HepG2 (cell line): ENCODE data around the gene ZSWIM9. TPM values are rescaled to one million over a fixed set of nuclear protein-coding genes. Genes with fewer than 3 reads are reported as not detected.

Source experiments
- ATF7-NPFF ChIP-seq: sonication (generic); formaldehyde crosslinking; IDR thresholded peaks from 2 replicates; pipeline ENCODE4 v1.8.1; 2023; ENCODE audit warnings: mild to moderate bottlenecking, low read depth, missing genetic modification reagents, moderate library complexity
- CCDC6 ChIP-seq: sonication (generic); formaldehyde crosslinking; IDR thresholded peaks from 2 replicates; pipeline ENCODE4 v1.8.1; 2022; ENCODE audit warnings: mild to moderate bottlenecking, missing genetic modification reagents, moderate library complexity
- HOXD1 ChIP-seq: sonication (generic); formaldehyde crosslinking; IDR thresholded peaks from 2 replicates; pipeline ENCODE4 v1.5.0; 2020; ENCODE audit warnings: missing genetic modification reagents
- KDM5B ChIP-seq: sonication (generic); formaldehyde crosslinking; IDR thresholded peaks from 2 replicates; pipeline ENCODE4 v1.4.0; 2020; ENCODE audit warnings: missing genetic modification reagents, mild to moderate bottlenecking, borderline replicate concordance
- MED13 ChIP-seq: sonication (generic); formaldehyde crosslinking; IDR thresholded peaks from 2 replicates; pipeline ENCODE4 v1.5.0; 2020; ENCODE audit warnings: missing genetic modification reagents
- MIER2 ChIP-seq: IDR thresholded peaks from 2 replicates; pipeline ENCODE4 v1.6.1; 2016; ENCODE audit warnings: missing biosample characterization, missing genetic modification reagents
- MXI1 ChIP-seq: IDR thresholded peaks from 3 replicates; pipeline ENCODE4 v1.6.1; 2012; ENCODE audit warnings: low read depth, low read length, inconsistent platforms, borderline replicate concordance
- NR3C1 ChIP-seq: sonication (generic); formaldehyde crosslinking; IDR thresholded peaks from 2 replicates; pipeline ENCODE4 v1.4.0; 2020; ENCODE audit warnings: missing genetic modification reagents
- PHB2 ChIP-seq: fragments of 450-650 bp; IDR thresholded peaks from 2 replicates; pipeline ENCODE4 v1.6.1; 2018; ENCODE audit not compliant: partially characterized antibody
- PHF20 ChIP-seq: sonication (generic); formaldehyde crosslinking; IDR thresholded peaks from 2 replicates; pipeline ENCODE4 v1.5.0; 2020; ENCODE audit warnings: mild to moderate bottlenecking, missing genetic modification reagents
- PHF5A ChIP-seq: IDR thresholded peaks from one replicate; pipeline ENCODE4 v1.6.1; 2018; ENCODE audit warnings: low read depth, missing genetic modification reagents; ENCODE audit not compliant: unreplicated experiment
- PLRG1 ChIP-seq: fragments of 450-650 bp; conservative IDR thresholded peaks from 2 replicates; pipeline ENCODE4 v1.6.1; 2016
- REPIN1 ChIP-seq: sonication (generic); formaldehyde crosslinking; IDR thresholded peaks from 2 replicates; pipeline ENCODE4 v1.8.0; 2022; ENCODE audit warnings: missing genetic modification reagents, low read depth, mild to moderate bottlenecking, borderline replicate concordance
- SRF ChIP-seq: IDR thresholded peaks from 2 replicates; pipeline ENCODE4 v1.6.1; 2011; ENCODE audit warnings: mild to moderate bottlenecking, low read depth, low read length, moderate library complexity
- TBP ChIP-seq: sonication (generic); formaldehyde crosslinking; IDR thresholded peaks from 2 replicates; pipeline ENCODE4 v1.5.0; 2020; ENCODE audit warnings: missing genetic modification reagents
- TCF7L2 ChIP-seq: IDR thresholded peaks from 2 replicates; pipeline ENCODE4 v1.6.1; 2011; ENCODE audit warnings: mild to moderate bottlenecking, low read depth, low read length, moderate library complexity
- TSC22D2 ChIP-seq: sonication (generic); formaldehyde crosslinking; IDR thresholded peaks from 2 replicates; pipeline ENCODE4 v1.5.1; 2020; ENCODE audit warnings: missing genetic modification reagents, mild to moderate bottlenecking, borderline replicate concordance
- ZFP36L2 ChIP-seq: sonication (generic); formaldehyde crosslinking; IDR thresholded peaks from 2 replicates; pipeline ENCODE4 v1.4.0; 2020; ENCODE audit warnings: missing genetic modification reagents
- ZNF34 ChIP-seq: sonication (generic); formaldehyde crosslinking; IDR thresholded peaks from 2 replicates; pipeline ENCODE4 v1.4.0; 2020; ENCODE audit warnings: mild to moderate bottlenecking, missing genetic modification reagents, borderline replicate concordance
- ZNF605 ChIP-seq: sonication (generic); formaldehyde crosslinking; IDR thresholded peaks from 2 replicates; pipeline ENCODE4 v1.8.0; 2022; ENCODE audit warnings: mild to moderate bottlenecking, missing genetic modification reagents
- ZNF629 ChIP-seq: sonication (generic); formaldehyde crosslinking; conservative IDR thresholded peaks from 2 replicates; pipeline ENCODE4 v1.5.0; 2020; ENCODE audit warnings: missing genetic modification reagents
- ZNF782 ChIP-seq: sonication (generic); formaldehyde crosslinking; IDR thresholded peaks from 2 replicates; pipeline ENCODE4 v1.4.0; 2020; ENCODE audit warnings: missing genetic modification reagents, mild to moderate bottlenecking, borderline replicate concordance
- polyA plus RNA-seq, 8 experiments: library from polyadenylated mRNA; depleted of rRNA in 3 of 8; stranded (reverse) in 7 of 8; unstranded in 1 of 8; fragments of >200 nt; fragmentation: Illumina TruSeq in 4 of 8; extraction: Trizol in 4 of 8; gene quantifications; 2 replicates each; pipeline versions ENCODE4 v1.2.1 to v1.2.3, GENCODE V29; 2011 to 2016; ENCODE audit warnings: low read depth in 4 of 8, missing spikeins in 1 of 8, mixed read lengths in 1 of 8; ENCODE audit not compliant: insufficient read depth in 1 of 8
- total RNA-seq, 5 experiments: library from RNA; depleted of rRNA; stranded (reverse); fragments of >200 nt; fragmentation: Illumina TruSeq; extraction: Trizol; gene quantifications; 2 replicates each; pipeline ENCODE4 v1.2.3, GENCODE V29; 2016; ENCODE audit warnings: low read depth in 1 of 5
- TF ChIP-seq, protein P1 (sequence below): sonication (generic); formaldehyde crosslinking; IDR thresholded peaks from 2 replicates; pipeline ENCODE4 v1.4.0; 2020; ENCODE audit warnings: missing genetic modification reagents
- TF ChIP-seq, protein P2 (sequence below): sonication (generic); formaldehyde crosslinking; conservative IDR thresholded peaks from 2 replicates; pipeline ENCODE4 v1.4.0; 2020; ENCODE audit warnings: missing genetic modification reagents
- TF ChIP-seq, protein P3 (sequence below): sonication (generic); formaldehyde crosslinking; IDR thresholded peaks from 2 replicates; pipeline ENCODE4 v1.4.0; 2020; ENCODE audit warnings: low read depth, mild to moderate bottlenecking, missing genetic modification reagents
- TF ChIP-seq, protein P4 (sequence below): sonication (generic); formaldehyde crosslinking; IDR thresholded peaks from 2 replicates; pipeline ENCODE4 v1.5.0; 2020; ENCODE audit warnings: missing genetic modification reagents

Gene ZSWIM9
- total and polyA plus RNA-seq, 2 of the 13 experiments (the other 11 are each of a cell fraction or from before 2014, with no cell fraction given) = 0.18 to 1.1 TPM

DNA sequence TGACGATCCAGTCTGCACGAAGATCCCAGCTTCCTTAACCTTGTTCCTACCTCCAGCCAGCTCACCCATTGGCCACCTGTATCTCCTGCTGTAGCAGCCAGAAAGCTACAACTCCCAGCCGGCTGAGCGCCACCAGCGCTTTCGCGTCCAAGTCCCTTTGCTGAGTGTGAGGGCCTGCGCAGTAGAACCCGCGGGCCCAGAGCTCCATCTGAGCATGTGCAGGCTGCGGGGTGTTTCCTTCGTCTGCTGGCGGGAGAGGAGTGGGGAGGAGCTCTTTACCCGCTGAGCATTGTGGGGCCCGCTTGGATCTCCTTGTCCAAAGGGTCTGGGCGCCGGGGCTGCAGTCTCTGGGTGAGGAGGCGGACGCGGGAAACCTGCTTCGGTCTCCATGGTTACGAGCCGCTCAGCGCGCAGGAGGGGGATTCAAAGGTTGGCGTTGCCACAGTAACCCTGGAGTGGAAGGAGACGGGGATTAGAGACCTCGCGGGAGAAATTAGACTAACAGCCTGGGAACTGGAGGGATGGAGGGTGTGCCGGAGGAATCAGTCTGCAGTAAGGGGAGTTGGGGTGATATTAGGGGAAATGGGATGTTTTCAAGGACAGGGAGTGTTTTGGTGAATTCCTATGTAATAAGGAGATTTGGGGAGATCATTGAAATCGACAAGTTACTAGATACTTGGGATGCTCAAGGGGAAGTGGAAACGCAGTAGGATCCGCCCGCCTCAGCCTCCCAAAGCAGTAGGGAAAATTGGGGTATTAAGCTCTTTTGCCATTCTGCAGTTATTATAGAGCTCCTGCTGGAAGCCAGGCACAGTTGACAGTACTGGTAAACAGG lies 33.5 kb downstream of the ZSWIM9 start (continued):
- TF ChIP-seq, protein P1, sequence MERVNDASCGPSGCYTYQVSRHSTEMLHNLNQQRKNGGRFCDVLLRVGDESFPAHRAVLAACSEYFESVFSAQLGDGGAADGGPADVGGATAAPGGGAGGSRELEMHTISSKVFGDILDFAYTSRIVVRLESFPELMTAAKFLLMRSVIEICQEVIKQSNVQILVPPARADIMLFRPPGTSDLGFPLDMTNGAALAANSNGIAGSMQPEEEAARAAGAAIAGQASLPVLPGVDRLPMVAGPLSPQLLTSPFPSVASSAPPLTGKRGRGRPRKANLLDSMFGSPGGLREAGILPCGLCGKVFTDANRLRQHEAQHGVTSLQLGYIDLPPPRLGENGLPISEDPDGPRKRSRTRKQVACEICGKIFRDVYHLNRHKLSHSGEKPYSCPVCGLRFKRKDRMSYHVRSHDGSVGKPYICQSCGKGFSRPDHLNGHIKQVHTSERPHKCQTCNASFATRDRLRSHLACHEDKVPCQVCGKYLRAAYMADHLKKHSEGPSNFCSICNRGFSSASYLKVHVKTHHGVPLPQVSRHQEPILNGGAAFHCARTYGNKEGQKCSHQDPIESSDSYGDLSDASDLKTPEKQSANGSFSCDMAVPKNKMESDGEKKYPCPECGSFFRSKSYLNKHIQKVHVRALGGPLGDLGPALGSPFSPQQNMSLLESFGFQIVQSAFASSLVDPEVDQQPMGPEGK (CRISPR knock-in tag) = peak; percentile 51; the same call in 1 of the 2 replicates
- no peak; the same call in 1 of the 2 replicates for TF ChIP-seq ZNF629 (CRISPR knock-in tag)
- TF ChIP-seq NR3C1 (CRISPR knock-in tag) = no peak
- TF ChIP-seq, protein P2, sequence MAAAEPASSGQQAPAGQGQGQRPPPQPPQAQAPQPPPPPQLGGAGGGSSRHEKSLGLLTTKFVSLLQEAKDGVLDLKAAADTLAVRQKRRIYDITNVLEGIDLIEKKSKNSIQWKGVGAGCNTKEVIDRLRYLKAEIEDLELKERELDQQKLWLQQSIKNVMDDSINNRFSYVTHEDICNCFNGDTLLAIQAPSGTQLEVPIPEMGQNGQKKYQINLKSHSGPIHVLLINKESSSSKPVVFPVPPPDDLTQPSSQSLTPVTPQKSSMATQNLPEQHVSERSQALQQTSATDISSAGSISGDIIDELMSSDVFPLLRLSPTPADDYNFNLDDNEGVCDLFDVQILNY (CRISPR knock-in tag) = peak; percentile 89
- no peak for TF ChIP-seq ZNF782 (CRISPR knock-in tag)
- TF ChIP-seq TSC22D2 = 0 out of 2 replicates have a peak, but pooled peaks have one; percentile 20
- no peak for TF ChIP-seq TCF7L2
- TF ChIP-seq REPIN1 = 0 out of 2 replicates have a peak, but pooled peaks have one; percentile 40
- no peak for TF ChIP-seq PHF5A (CRISPR knock-in tag)
- TF ChIP-seq MIER2 (CRISPR knock-in tag) = no peak
- TF ChIP-seq CCDC6 (CRISPR knock-in tag) = peak; percentile 84
- TF ChIP-seq HOXD1 (CRISPR knock-in tag) = no peak
- TF ChIP-seq PHF20 (CRISPR knock-in tag) = 0 out of 2 replicates have a peak, but pooled peaks have one; percentile 45
- TF ChIP-seq MED13 (CRISPR knock-in tag) = no peak
- no peak for TF ChIP-seq PHB2
- peak; percentile 35; the same call in 1 of the 2 replicates for TF ChIP-seq ATF7-NPFF (CRISPR knock-in tag)
- TF ChIP-seq TBP = no peak
- TF ChIP-seq ZNF34 = no peak
- TF ChIP-seq MXI1 = peak; percentile 75; the same call in 1 of the 3 replicates
- TF ChIP-seq, protein P3, sequence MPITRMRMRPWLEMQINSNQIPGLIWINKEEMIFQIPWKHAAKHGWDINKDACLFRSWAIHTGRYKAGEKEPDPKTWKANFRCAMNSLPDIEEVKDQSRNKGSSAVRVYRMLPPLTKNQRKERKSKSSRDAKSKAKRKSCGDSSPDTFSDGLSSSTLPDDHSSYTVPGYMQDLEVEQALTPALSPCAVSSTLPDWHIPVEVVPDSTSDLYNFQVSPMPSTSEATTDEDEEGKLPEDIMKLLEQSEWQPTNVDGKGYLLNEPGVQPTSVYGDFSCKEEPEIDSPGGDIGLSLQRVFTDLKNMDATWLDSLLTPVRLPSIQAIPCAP (CRISPR knock-in tag) = no peak
- TF ChIP-seq PLRG1 = no peak
- TF ChIP-seq KDM5B (CRISPR knock-in tag) = peak; percentile 56; the same call in 1 of the 2 replicates
- no peak for TF ChIP-seq ZFP36L2 (CRISPR knock-in tag)
- peak; percentile 85 for TF ChIP-seq ZNF605 (CRISPR knock-in tag)
- TF ChIP-seq, protein P4, sequence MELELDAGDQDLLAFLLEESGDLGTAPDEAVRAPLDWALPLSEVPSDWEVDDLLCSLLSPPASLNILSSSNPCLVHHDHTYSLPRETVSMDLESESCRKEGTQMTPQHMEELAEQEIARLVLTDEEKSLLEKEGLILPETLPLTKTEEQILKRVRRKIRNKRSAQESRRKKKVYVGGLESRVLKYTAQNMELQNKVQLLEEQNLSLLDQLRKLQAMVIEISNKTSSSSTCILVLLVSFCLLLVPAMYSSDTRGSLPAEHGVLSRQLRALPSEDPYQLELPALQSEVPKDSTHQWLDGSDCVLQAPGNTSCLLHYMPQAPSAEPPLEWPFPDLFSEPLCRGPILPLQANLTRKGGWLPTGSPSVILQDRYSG (CRISPR knock-in tag) = no peak
- TF ChIP-seq SRF = no peak
